Measurements from ENCODE around the gene GTPBP2. TPM values are rescaled to one million over a fixed set of nuclear protein-coding genes. Genes with fewer than 3 reads are reported as not detected.
"Not testable (repeated sequence)": the region's sequence is repeated elsewhere in the genome, so short reads cannot be mapped to it uniquely, and the experiment has no call there.

Gene GTPBP2
- total RNA-seq, 1 donor from 2014 or later = 49.7 TPM

DNA sequence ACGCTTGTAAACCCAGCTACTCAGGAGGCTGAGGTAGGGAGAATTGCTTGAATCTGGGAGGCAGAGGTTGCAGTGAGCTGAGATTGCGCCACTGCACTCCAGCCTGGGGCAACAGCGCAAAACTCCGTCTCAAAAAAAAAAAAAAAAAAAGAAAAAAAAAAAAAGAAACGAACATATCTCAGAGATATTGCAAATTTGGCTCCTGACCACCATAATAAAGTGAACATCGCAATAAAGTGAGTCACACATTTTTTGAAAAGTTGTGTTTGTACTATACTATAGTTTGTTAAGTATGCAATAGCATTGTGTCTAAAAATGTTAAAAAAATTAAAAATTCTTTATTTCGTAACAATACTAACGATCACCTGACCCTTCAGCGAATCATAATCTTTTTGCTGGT is 29.1 kb upstream of the GTPBP2 start:
- ATAC-seq = no peak

DNA sequence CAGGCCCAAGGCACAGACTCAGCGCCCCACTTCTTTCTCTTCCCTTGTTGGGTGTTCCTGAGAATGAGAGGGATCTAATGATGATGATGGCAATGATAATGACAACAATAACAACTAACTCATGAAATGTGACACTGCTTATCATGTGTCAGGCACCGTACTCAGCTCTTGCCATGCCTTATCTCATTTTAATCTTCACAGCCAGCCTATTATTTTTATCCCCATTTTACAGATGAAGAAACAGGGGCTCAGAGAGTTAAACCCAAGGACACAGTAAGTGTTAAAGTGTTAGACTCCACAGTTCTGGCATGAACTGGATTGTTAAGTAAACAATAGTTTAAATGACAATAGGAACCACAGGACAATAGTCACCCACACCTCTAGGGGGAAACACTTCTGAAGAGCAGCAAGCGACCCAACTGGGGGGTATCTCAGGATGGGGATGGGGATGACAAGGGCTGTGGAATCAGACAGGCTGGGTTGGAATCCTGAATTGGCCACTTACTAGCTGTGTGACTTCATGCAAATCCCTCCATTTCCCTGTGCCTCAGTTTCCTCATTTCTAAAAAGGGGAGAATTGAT is 28.2 kb upstream of the GTPBP2 start:
- ATAC-seq = no peak

DNA sequence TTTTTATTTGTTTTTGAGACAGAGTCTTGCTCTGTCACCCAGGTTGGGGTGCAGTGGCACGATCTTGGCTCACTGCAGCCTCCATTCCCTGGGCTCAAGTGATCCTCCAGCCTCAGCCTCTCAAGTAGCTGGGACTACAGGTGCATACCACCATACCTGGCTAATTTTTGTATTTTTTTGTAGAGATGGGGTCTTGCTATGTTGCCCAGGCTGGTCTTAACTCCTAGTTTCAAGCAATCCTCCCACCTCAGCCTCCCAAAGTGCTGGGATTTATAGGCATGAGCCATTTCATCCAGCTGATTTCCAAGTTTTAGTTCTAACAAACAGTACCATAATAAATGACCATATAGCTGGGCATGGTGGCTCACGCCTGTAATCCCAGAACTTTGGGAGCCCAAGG is 23.8 kb upstream of the GTPBP2 start:
- ATAC-seq = not testable (repeated sequence)

DNA sequence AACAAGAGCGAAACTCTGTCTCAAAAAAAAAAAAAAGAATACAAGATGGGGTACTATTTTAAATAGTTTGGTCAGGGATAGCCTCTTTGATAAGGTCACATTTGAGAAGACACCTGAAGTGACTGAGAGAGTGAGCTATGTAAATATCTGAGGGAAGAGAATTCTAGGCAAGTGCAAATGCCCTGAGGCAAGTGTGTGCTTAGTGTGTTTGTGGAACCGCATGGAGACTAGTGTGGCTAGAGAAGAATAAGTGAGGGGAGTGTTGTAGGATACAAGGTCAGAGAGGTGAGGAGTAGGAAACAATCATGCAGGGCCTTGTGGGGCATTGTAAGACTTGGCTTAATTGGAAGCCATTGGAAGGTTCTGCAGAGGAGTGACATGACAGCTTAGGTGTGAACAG is 19.2 kb upstream of the GTPBP2 start:
- no peak for ATAC-seq

DNA sequence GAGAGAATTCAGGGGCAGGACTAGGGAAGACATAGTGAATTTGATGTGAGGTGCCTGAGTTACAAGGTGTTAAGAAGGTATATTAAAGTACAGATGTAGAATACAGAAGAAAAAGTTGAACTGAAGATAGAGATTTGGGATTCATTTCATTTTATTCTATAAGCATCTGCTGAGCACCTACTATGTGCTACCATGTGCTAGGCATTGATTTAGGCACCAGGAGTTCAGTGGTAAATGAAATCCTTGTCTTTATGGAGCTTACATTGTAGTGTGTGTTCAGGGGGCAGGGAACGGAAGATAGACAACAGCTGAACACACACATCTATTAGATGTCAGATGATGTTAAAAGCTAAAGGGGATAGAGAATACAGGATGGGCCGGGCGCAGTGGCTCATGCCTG is 18.5 kb upstream of the GTPBP2 start:
- ATAC-seq = no peak

DNA sequence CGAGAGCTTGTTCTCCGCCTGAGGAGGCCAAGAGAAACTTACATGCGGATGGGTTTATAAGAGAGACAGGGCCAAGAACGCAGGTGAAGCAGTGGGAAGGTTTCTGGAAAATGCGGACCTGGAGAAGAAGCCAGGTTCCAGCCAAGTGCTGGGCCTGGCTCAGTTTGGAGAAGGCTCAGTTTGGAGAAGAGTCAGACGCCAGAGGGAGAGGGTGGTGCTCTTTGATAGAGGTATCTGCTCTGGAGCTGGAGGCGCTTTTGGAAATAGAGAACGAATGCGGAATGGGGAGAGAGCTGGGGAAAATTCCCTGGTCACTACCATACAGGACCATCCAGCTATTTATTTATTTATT is 16.5 kb upstream of the GTPBP2 start:
- ATAC-seq = no peak

DNA sequence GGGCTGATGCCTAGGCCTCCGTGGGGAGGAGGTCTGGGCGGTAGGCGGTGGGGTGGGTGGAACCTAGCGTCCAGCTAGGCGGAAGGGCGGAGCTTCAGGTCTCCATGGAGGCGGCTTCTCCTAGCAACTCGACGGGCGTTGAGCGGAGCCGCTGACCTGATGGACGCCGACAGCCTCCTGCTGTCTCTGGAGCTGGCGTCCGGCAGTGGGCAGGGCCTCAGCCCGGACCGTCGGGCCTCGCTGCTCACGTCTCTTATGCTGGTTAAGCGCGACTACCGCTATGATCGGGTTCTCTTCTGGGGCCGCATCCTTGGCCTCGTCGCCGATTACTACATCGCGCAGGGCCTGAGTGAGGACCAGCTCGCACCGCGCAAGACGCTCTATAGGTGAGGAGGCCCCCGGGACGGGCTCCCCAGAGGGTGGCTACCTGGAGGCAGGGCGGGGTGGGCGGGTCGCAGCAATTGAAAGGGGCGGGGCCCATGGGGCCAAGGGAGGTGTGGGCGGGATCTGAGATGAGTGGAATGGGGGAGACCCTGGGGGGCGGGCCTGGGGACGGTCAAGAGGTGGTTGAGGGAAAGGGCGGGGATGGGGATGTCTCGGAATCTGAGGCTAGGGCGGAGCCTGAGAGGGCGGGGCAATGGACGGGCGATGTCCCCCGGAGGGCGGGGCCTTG is 16.0 kb upstream of the GTPBP2 start, which contains the start of gene RSPH9:
TSS of gene RSPH9 (plus strand) at position 97 of the 673 bp plus-strand sequence. CDS start at position 160, 63 bp downstream.
- ATAC-seq = peak; percentile 44

DNA sequence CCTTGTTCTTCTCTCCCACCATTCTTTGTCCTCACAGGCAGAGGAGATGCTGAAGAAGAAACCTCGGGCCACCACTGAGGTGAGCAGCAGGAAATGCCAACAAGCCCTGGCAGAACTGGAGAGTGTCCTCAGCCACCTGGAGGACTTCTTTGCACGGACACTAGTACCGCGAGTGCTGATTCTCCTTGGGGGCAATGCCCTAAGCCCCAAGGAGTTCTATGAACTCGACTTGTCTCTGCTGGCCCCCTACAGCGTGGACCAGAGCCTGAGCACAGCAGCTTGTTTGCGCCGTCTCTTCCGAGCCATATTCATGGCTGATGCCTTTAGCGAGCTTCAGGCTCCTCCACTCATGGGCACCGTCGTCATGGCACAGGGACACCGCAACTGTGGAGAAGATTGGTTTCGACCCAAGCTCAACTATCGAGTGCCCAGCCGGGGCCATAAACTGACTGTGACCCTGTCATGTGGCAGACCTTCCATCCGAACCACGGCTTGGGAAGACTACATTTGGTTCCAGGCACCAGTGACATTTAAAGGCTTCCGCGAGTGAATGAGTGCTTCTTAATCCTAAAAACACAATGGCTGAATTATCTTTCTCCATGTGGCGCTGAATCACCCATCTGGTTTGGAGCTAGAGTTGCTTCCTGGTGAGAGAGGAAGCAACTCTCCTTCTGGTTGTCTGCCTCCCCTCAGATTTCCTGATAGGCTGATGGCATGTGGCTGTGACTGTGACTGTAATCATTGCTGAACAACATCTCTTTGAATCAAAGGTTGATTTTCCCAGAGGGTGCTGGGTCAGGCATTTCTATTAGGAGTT is 11.1 kb upstream of the GTPBP2 start:
- peak; percentile 52 for ATAC-seq

DNA sequence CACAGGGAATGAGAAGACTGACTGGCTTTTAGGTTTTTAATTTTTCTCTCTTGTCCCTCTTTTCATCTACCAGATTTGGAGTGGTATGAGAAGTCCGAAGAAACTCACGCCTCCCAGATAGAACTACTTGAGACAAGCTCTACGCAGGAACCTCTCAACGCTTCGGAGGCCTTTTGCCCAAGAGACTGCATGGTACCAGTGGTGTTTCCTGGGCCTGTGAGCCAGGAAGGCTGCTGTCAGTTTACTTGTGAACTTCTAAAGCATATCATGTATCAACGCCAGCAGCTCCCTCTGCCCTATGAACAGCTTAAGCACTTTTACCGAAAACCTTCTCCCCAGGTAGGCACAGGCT is 7.2 kb upstream of the GTPBP2 start:
- peak; percentile 3 for ATAC-seq

DNA sequence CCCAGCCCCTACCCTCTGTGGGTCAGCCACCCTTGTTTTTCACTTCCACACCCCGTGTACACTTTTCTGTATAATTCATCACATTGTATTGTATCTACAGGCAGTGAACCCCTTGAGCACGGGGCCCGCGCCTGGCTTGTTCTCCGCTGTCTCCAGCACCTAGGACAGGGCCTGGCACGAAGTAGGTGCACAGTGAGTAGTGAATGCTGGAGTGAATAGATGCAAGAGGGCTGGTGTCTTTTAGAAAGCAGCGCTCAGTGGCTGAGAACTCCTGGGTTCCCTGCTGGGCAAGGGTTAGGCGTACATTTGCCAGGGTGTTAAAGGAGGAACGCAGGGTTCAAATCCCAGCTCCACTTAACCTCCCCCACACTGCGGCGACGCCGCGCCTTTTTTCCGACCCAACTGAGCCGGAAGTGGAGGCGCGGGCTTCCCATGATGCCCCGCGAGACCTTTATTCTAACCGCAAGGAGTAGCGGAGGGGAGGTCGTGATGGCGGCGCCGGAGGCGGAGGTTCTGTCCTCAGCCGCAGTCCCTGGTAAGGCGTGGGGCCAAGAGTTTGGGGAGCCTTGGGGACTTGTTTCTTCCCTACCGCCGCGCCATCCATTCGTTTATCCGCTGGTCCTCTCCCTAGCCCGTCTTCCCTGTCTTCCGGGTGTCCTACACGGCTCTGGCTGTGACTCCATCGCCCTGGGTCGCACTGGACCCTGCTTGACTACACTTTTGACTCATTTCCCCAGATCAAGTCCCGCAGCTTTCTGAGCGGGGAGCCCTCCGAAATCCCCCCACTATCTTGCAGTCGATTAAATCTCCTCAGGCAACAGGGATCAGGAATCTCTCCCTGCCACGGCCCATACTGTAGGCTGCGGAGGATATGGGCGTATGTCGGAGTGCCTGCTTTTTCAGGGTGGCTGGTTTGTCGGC is 6.6 kb upstream of the GTPBP2 start, which contains the start of gene MAD2L1BP:
TSS of gene MAD2L1BP (plus strand) at position 454 of the 921 bp plus-strand sequence. CDS start at position 490, 36 bp downstream.
- peak; percentile 77 for ATAC-seq

DNA sequence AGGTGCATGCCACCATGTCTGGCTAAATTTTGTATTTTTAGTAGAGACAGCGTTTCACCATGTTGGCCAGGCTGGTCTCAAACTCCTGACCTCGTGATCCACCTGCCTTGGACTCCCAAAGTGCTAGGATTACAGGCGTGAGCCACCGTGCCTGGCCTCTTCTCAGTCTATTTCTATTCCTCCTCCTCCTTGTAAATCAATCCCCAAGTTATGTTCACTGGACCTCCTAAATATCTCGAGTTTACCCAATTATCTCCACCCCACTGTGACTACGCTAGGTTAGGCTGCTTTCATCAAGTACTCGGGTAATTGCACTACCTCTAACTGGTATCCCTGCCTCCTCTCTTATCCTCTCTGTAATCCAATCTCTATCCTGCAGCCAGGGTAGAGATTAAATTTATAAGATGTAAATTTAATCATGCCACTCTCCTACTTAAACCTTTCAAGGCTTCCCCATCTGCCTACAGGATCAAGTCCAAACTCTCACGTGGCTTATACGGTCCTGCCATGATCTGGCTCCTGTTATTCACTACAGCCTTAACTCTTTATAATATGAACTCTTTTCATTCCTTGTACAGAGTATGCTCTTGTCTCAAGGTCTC is 5.7 kb upstream of the GTPBP2 start:
- ATAC-seq = no peak

DNA sequence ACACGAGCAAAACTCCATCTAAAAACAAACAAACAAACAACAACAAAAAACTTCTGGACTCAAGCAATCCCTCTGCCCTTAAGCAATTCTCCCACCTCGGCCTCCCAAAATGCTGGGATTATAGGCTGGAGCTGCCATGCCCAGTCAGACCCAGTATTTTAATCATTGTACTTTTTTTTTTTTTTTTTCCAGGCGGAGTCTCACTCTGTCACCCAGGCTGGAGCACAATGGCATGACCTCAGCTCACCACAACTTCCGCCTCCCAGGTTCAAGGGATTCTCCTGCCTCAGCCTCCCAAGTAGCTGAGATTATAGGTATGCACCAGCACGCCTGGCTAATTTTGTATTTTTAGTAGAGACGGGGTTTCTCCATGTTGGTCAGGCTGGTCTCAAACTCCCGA is 3.9 kb upstream of the GTPBP2 start:
- ATAC-seq = not testable (repeated sequence)

DNA sequence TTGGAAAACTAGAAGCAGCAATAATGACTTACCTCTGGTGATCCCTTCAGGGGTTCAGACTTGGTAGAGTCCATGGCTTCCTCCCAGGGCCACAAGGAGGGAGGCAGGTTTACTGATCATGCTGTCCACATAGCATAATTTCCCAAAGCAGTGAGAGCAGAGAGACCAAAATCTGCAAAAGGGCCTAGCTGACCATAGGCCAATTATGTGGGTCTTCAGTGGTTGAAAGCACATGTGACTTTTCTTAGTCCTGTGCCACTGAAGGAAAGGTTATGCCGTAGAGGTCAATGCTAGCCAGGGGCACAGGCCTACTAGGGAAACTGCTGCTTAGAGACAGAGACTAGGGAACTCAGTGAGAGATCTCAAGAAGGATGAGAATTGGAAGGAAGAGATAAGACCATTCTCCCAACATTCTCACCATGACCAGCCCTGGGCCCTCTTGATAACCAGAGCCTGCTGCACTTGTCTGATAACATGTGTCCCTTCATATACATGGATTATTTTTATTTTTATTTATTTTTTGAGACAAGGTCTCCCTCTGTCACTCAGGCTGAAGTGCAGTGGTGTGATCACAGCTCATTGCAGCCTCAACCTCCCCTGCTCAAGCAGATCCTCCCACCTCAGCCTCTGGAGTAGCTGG is 2.0 kb upstream of the GTPBP2 start:
- ATAC-seq = no peak

DNA sequence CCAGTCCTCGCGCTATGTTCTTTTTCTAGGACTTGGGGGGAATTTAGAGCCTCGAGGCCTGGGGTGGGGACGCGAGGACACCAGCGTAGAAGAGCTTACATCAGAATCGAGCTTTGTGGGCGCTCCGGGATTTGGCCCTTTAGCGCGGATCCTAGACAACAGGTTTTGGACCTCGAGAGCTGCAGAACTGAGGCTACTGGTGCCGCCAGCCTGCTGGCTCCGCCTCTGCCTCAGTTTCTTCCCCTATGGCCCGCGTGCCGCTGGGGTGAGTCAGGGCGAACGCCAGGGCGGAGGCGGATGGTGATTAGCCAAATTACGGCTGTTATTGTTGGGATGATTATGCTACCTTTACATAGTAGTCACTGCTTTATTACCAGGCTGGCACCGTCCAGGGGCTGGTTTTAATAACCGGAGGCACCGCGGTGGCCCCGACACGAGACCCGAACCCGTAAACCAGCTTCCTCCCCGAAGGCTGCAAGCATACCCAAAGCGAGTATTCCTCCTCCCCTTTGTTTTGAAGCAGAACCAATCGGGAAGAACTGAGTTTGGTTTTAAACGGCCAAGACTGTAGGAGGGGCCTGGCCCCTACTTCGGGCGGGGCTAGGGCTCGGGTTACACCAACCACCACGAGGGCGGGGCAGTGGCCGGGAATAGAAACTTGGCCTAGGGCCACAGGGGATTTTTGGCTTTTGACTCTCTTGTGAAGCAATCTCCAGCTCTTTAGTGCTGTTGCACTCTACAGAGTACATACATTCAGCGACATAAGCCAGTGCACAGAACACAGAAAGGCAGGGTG is 639 bp upstream of the GTPBP2 start:
- ATAC-seq = peak; percentile 86

DNA sequence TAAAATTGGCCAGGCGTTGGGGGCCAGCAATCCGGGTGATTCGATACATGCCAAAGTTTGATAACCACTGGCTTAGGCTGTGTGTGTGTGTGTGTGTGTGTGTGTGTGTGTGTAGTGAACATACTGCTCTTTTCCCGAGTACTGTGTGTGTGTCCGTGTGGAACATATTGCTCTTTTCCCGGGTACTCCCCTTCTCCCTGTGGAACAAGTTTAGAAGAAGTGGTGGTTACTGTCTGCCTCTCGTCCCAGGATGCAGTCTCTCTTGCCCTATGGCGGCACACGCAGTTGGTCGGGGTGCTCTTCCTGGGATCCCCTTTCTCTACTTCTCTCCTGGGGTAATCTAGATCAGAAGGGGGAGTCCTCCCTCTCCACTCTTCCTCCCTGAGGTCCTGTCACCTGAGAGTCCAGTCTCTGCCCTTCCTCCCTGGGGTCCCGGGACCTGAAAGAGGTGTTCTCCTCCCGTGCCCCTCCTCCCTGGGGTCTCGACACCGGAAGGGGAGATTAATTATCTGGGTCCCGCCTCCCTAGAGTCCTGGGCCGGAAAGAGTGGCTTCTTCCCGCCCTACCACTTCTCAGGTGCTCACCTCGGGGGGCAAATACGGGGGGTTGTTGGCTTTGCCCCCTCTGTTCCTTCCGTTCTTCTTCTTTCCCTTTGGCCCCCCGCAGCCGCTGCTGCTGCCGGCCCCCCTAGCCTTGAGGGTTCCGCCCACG is 516 bp downstream of the GTPBP2 start:
- ATAC-seq = peak; percentile 1

DNA sequence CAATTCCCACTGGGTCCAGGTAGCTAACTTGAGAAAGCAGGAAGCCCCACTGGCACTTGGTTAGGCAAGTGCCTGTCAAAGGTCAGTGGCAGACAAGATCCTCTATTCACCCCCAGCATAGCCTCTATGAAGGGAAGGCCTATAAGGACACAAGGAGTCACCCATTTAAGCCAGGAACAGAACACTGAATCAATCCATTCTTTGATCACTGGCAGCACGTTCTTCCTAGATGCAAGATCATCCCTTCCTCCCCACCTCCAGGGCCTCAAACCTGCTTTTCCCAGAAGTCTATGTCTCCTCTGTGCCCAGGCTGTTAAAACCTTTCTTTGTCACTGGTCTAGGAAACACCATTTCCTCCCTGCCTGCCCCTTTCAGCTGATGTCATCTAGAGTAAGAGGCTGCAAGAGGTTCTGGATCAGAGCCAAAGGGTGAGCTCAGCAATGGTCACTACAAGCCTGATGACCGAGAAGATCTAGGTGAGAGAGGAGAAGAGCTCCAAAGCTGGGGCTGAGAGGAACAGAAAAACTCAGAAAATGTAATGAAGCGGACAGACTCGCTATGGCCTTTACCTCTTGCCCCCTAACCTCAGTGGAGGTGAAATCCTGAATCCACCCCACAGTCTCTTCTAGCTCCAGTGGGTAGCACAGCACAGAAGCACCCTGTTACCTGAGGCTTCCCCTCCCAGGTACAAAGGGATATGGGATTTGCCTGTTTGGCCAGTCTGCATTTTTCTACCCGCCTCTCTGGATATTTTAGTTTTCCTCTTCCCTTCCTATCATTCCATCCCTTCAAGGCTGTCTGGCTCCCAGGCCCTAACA is 1.8 kb downstream of the GTPBP2 start:
- ATAC-seq = peak; percentile 2

DNA sequence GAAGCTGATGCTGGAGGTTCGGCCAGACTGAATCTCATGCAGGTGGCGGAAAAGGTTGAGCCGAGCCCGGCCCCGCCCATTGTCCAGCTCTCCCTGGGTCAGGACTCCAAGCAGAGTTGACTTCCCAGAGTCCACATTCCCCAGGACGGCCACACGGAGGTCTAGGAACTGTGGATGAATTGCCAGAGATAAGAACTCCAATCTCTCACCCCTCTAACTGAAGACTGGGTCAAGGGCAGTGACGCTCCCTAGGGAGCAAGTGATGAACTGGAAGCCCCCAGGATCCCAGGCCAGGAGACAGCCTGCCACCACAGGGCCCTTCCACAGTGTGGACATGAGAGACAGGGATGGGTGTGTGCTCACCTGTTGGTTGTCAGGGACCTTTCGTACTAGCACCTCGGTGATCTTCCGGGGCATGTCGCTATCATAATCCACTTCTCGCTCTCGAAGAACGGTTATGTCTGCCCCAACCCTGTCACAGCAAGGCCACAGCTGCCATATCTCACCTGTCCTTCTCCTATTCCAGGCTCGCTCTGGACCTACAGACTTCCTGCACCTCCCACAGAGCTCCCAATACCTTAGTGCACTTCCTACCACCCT is 3.6 kb downstream of the GTPBP2 start:
- ATAC-seq = no peak

DNA sequence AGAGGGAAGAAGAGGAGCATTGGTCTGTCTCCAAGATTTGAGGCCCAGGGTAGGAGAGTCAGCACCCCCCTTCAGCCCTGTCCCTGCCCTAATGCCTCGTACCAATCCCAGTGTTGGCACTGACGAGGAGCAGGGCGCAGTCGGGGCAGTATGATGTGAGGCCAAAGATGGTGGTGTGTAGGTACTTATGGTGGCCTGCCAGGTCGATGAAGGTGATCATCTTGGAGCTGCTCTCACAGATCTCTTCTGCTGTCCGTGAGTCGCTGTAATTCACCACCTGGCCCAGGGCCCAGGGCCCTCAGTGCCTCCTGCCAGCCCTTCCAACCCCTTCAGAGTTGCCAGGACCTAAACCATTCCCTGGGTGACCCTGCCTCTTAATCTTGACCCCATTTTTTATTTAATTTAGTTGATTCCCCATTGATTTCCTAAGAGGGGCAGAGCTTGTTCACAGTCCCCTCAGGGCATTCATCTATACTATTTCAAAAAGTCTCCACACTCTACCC is 4.2 kb downstream of the GTPBP2 start:
- no peak for ATAC-seq

All from esophagus mucosa (tissue), 1 donor.